CD4-positive, alpha-beta T cell treated with Interleukin-4 for 4 hours (primary cell): Measurements from ENCODE around the gene RAB40AL.
"Not testable (repeated sequence)": the region's sequence is repeated elsewhere in the genome, so short reads cannot be mapped to it uniquely, and the experiment has no call there.

ENCODE experiments used
- DNase-seq: peaks from one replicate; pipeline ENCODE4 v3.0.0-alpha.2; 2020

RAB40AL gene, protein sequence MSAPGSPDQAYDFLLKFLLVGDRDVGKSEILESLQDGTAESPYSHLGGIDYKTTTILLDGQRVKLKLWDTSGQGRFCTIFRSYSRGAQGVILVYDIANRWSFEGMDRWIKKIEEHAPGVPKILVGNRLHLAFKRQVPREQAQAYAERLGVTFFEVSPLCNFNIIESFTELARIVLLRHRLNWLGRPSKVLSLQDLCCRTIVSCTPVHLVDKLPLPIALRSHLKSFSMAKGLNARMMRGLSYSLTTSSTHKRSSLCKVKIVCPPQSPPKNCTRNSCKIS

DNA sequence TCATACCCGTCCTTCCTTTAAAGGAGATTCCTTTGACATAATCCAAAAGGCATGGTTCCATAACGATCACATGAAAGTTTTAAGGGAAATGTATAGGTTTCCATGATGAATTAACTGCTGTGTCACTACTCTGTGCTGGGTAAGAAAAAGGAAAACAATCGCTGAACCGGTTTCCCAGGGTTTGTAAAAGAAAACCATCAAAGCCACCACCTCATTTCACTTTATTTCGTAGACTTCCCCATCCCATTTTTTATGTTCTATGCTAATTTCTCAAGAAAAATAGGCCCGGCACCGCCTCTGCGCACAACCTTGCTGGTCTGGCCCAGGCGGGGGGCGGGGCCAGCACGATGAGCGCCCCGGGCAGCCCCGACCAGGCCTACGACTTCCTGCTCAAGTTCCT lies at the start of gene RAB40AL:
Gene RAB40AL (plus strand): TSS at position 301 of the 400 bp plus-strand sequence. CDS start 47 bp downstream, at position 348.
- not testable (repeated sequence) for DNase-seq

DNA sequence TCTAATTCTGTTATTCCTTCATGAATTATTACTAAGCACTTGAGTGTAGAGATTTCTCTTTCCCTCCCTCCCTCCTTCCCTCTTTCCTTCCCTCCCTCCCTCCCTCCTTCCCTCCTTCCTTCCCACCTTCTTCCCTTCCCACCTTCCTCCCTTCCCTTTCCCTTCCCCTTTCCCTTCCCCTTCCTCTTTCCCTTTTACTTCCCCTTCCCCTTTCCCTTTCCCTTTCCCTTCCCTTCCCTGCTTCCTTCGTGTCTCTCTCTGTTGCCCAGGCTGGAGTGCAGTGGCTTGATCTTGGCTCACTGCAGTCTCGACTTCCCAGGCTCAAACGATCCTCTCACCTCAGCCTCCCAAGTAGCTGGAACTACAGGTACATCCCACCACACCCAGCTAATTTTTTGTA lies 49.4 kb upstream of the RAB40AL start:
- no peak for DNase-seq

DNA sequence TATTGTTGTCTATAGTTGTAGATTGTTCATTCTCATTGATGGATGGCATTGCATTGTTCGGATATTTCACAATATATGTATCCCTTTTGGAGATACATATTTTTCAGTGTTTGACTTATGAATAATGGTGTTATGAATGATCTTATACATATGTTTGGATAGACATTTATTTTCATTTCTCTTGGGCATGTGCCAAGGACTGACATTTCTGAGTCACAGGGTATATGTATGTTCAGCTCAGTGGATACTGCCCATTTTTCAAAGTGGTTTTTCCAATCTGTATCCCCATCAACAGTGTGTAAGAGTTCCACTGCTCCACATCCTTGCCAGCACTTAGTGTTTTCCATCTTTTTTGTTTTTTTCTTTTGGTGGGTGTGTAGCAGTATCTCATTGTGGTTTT lies 45.0 kb upstream of the RAB40AL start:
- no peak for DNase-seq

DNA sequence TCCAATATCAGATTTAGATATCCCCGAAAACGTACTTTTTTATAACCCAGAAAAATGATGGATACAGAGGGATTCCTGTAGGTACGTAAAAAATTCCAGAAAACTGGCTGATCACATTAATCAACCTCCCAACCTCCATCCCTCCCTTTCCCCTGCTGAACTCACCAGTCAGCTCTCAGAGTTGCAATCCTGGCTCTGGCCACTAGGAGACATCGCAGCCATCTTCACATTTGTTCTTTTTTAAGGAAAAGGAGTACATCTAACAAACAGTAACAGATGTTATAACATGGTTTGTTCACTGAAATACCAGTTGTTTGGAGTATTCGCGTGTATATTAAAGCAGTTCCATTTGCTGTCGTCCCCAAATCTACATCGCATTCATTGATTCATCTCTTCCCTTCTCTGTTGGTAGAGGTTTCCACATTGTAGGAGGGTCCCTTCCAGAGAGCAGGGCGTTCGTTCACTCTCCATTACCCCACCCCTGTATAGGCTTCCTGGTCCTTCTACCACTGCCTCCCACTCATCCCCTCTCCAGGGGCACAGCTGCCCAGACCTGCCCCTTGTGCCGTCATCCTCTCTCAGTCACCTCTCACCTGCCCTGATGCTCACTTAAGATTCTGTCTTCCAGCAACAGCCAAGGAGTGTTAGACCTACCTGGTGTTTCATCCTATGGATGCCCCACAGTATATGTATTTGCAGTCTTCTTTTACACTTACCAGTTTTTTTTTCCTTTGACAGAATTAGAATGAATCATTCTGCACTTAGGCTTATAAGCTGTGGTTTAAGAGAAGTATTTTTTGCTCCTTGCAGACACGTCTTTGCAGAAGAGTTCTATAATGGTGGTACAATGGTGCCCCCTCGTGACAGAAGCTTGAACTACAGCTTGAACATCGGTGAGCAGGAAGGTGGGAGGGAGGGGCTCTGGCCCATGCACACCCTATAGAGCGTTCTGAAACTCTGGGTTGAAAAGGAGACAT lies 36.8 kb upstream of the RAB40AL start:
- DNase-seq: peak; percentile 58

DNA sequence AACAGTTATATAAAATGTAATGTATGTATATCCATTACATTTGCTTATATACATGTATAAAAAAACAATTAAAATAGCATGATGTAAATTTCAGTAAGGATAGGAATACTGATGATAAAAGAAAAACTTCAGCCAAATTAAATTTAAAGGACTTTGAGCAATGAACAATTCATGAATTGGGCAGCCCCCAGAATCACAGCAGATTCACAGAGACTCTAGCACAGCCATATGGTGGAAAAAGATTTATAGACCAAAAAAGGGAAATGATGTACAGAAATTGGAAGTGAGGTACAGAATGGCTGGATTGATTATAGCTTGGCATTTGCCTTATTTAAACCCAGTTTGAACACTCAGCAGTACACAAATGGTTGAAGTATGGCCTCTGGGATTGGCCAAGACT lies 34.7 kb upstream of the RAB40AL start:
- DNase-seq: no peak

DNA sequence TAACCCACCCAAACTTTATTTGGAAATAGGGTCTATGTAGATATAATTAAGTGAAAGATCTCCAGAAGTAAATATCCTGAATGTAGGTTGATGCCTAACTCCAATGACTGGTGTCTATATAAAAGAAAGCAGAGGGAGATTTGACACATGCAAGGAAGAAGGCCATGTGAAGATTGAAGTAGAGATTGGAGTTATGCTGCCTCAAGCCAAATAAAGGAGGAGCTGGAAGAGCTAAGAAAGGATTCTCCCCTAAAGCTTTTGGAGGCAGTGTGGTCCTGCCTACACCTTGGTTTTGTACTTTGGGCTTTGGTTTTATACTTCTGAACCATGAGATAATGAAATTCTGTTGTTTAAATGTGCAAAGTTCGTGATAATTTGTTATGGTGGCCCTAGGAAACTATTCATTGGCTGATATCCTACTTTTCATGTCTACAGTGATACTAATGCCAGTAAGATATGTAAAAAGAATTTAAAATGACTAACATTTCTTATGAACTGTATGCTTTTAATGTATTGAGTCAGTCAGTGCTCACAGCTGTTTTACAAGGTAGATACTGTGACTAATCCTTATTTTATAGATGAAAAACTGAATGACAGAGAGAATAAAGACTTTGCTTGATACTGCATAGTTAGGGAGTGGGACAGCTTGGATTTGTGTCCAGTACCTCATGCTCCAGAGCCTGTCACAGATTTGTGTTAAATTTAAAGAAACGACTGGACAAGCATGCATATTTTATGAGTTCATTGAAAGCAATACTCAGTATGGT lies 5.9 kb upstream of the RAB40AL start:
- DNase-seq: no peak

DNA sequence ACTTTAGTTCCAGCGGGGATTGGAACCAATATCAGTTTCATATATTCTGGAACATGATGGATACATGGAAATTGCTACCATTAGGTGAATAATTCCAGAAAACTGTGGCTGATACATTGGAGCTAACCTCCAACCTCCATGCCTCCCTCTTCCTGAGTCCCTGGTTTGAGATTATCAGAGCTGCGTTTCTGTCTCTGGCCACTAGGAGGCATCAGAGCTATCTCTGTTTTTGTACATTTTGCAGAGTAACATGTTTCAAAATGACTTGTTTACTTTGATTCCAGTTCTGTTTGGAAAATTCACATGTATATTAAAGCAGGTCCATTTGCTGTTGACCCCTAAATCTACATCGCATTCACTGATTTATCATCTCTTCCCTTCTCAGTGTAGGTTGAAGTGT lies 2.4 kb upstream of the RAB40AL start:
- peak; percentile 28 for DNase-seq

DNA sequence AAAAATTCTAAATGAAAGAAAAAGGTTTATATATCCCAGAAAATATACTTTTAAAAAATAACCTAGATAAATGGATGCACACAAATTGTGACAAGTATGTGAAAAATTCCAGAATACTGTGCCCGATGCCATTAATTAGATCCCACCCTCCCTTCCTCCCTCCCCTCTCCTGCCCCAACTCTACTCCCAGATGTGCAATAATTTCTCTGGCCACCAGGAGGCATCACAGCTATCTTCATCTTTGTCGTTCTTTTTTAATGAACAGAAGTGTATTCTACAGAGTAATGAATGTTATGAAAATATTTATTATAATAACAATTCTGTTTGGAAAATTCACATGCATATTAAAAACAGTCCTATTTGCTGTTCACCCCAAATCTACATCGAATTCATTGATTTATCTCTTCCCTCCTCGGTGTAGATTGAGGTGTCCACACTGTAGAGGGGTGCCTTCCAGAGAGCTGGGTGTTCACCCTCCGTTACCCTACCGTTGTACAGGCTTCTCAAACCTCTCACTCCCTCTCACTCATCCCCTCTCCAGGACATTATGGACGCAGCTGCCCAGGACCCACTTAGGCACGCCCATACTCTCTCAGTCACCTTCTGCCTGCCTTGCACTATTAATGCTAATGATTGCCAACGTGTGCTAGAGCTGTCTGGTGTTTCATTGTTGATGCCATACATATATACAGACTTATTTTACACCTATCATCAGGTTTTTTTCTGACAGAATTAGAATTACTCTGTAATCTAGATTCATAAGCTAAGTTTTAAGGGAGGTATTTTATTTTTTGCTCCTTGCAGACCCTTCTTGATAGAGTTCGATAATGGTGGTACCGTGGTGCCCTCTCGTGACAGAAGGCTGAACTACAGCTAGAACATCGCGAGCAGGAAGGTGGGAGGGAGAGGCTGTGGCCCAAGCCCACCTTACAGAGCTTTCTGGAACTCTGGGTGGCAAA lies 14.1 kb downstream of the RAB40AL start:
- peak; percentile 36 for DNase-seq

DNA sequence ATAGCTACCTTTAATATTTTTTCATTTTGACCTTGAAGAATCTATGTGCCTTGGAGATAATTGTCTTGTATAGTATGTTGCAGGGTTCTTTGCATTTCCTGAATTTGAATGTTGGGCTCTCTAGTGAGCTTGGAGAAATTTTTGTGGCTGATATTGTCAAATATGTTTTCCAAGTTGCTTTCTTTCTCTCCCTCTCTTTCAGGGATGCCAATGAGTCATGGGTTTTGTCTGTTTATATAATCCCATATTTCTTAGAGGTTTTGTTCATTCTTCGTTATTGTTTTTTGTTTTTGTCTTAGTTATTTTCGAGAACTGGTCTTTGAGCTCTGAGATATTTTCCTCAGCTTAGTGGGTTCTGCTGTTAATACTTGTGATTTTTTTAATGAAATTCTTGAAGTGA lies 20.7 kb downstream of the RAB40AL start:
- no peak for DNase-seq

DNA sequence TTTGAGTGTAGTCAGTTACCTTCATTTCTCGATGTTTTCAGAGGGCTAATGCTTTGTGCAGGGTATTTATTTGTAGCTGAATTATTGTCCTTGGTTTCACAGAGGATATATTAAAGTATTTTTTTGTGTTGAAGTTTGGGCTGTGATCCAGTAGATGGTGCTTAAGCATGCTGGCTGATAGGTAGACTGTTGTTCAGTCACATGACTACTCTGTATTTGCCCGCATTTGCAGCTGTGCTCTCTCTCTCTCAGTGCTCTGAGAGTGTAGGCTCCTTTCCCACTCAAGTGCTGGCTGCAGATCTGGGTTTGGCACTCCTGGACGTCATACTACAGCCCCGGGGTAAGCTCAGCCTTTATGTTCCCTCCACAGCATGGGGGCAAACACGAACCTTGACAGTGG lies 21.7 kb downstream of the RAB40AL start:
- DNase-seq: no peak

DNA sequence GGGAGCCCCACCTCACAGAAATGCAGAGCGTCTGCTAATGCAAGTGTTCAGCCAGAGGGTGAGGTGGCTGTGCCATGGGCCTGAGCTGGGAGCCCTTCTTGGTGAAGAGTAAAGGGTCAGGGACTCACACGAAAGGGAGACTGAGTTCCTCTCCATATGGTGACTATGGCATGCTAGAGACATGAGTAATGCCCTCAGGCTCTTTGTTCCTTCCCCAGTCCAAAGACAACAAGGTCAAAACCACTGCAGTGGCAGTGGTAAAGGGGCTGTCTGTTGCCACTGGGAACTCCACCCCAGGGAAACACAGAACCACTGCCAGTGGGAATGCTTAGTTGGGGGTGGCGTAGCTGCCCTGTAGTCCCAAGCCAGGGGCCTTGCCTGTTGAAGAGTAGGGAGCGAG lies 22.4 kb downstream of the RAB40AL start:
- no peak for DNase-seq

DNA sequence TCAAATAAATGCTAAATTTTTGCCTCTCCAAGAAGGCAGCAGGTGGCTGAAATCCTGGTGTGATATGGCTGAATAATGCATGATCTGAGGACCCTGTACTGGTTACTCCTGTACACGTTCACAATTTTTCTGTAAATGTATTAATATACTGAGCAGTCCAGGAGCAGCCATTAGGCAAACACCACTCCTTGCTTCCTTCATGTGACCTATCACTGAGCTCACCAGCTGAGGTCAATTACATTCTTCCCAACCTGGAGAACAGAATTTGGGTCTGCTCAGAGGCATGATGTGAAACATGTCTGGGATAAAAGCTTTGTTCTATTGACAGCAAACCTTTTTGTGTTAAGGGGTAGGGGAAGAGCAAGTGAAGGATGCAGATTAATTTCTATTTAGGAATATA lies 26.9 kb downstream of the RAB40AL start:
- DNase-seq: no peak

DNA sequence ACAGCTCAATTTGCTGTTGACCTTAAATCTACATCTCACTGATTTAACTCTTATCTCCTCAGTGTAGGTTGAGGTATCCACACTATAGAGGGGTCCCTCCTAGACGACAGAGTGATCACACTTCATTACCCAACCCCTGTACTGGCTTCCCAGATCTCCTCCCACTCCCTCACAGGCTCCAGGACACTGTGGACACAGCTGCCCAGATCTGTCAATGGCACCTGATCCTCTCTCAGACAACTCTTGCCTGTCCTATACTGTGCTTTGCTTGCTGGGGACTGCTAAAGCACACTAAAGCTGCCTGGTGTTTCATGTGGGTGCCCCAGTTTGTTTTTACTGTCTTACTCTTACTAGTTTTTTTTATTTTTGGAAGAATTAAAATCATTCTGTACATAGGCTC lies 27.9 kb downstream of the RAB40AL start:
- DNase-seq: no peak

DNA sequence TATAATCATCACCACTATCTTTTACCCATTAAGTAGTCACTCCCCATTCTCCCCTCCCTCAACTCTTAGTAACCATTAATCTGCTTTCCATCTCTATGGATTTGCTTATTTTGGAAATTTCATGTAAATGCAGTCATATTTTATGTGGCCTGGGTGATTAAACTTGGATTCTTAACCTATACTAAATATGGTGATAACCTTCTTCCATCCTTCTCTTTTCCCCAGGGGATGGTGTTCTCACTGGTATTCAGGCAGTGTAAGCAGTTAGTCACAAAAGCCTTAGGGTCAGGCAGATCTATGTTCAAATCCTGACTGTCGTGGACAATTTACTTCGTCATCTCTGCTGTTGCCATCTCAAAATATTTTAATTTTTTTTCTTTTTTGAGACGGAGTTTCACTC lies 29.6 kb downstream of the RAB40AL start:
- DNase-seq: no peak

DNA sequence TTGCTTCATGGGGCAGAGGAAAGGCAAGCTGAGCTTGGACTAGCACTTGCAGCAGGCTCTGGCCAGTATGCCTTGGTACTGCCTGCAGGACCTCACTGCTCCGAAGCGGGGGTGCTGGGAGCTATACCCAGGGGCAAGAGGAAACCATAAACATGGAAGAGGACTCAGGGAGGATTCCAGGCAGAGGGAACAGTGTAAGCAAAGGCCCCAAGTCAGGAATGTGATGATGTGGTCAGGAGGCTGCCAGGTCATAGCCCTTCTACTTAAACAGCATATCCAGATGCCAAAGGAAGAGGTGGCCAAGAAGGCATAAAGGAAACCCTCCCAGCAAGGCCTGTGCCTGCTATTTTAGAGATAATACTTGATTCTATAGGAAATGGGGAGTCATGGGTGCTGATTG lies 31.1 kb downstream of the RAB40AL start:
- DNase-seq: no peak

DNA sequence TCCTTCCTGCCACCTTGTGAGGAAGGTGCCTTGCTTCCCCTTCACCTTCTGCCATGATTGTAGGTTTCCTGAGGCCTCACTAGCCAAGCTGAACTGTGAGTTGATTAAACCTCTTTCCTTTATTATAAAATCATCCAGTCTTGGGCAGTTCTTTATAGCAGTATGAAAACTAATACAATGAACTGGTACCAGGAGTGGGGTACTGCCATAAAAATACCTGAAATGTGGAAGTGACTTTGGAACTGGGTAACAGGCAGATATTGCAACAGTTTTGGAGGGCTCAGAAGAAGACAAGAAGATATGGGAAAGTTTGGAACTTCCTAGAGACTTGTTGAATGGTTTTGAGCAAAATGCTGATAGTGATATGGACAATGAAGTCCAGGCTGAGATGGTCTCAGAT lies 34.5 kb downstream of the RAB40AL start:
- not testable (repeated sequence) for DNase-seq

DNA sequence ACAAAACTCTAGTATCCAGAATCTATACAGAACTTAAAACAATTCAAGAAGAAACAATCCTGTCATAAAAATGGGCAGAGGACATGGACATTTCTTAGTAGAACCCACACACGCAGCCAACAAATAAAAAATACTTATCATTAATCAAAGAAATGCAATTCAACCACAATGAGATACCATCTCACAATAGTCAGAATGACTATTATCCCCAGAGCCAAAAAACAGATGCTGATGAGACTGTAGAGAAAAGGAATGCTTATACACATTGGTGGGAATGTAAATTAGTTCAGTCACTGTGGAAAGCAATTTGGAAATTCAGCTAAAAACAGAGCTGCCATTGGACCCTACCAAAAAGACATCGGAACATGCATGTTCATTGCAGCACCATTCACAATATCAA lies 37.9 kb downstream of the RAB40AL start:
- DNase-seq: no peak

DNA sequence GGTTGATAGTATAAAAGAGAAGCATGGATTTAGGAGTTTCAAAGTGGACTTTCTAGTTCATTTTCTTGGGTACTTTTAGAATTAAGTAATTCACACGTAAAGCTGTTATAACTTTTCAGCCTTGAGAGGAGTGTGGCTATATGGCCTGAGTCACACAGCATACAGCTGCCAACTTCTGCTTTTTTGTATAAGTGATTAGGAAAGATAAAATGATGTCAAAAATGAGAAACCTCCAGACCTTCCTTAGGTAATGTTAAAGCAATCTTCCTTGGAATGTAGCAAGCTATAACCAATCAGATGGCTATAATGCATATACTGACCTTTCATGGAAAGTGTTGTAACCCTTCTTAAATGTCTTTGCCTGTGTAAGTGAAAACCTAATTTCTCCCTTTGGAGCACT lies 39.2 kb downstream of the RAB40AL start:
- DNase-seq: no peak

DNA sequence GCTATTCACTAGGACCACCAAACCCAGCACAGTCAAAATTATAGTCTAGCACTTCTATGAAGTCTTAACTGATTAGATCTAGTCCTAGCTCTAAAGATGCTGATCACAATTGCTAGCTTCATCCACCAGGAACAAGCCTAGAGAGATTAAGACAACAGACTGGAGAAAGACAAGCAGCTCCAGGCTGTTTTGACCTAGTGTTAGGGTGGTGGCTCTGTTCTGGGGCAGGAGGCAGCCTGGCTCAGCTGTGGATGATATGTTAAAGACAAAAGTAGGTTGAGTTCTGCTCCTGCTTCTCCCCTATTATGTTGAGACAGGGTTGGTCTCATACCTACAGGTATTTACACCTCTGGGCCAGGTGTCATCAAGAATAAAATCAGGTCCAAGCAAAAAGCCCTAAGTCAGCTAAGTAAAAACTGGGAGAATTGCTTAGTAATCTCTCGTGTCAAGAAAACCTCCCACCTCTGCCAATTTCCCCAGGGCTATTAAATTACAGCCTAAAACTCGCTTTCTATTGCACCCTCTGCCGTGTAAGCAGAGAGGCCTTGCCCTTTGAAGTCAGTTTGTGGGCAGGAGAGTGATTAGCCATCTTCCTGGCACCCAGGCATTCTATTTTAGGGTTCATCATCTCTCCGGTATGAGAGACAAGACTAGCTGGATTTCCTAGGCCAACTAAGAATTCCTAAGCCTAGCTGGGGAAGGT lies 39.9 kb downstream of the RAB40AL start:
- DNase-seq: no peak

DNA sequence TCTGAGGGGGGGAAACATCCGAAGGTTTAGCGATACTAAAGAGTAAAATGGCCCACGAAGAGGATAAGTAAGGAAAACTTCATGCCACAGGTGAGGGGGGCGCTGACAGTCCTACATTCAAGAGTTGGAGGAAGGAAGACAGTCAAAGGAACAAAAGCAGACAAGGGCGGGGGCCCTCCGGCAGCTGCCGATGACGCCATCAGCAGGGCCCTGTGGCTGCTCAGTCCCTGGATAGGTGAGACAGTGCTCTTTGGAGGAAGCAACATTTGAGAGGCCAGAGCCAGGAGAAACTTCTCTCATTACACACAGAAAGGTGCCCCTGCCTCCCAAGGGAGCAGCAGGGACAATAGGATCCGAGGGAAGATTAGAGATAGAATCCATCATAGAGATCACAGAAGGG lies 41.5 kb downstream of the RAB40AL start:
- no peak for DNase-seq

DNA sequence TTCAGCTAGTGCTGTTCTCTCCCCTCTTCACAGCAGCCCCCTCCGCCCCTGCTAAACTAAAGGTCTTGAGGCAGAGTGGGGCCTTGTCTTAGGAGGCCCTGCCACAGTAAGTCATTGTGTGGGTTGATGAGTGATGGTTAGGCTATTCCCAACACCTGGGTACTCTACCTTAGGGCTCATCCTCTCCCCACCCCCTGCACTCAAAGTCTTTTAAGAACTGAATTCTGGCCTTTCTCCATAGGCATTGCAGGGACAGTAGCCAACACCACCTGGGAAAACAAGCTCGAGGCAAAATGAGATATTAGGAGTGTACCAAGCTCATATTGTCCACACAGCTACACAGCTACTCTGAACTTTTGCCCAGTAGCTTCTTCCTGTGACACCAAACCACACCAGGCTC lies 42.5 kb downstream of the RAB40AL start:
- DNase-seq: no peak

DNA sequence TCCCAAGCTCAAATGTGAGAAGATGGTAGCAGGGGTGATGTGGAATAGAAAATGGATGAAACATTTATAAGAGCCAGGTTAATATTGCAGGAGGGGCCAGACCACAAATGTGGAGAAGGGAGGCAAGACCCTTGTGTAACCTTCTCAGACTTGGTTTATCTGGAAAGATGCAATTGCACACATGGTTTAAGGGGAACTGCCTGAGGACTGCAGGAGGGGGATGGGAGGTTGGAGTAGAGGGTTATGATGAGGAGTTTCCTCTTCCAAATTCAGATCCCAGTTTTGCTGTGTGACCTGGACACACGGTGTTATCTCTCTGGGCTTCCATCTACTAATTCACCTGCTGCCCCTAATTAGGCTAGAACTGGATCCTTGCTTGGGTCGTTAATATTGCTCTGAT lies 46.1 kb downstream of the RAB40AL start:
- no peak for DNase-seq
